Peyer's patch (tissue), 4 donors: ENCODE results near the gene PDCD1.
"Not testable (repeated sequence)": the region's sequence is repeated elsewhere in the genome, so short reads cannot be mapped to it uniquely, and the experiment has no call there.

Experiments
- CTCF ChIP-seq, 6 experiments: fragments of 450-650 bp in 4 of 6; fragments of 200-600 bp in 2 of 6; sonication (generic) in 1 of 6; IDR thresholded peaks; one replicate each; pipeline ENCODE4 v1.5.1; 2017 to 2019; ENCODE audit warnings: antibody characterized with exemption in 6 of 6, mild to moderate bottlenecking in 3 of 6, moderate library complexity in 1 of 6
- POLR2A ChIP-seq, 2 donors: fragments of 450-650 bp; IDR thresholded peaks; one replicate each; pipeline ENCODE4 v1.5.1; 2017; ENCODE audit warnings: antibody characterized with exemption in 2 of 2, mild to moderate bottlenecking in 2 of 2, moderate library complexity in 2 of 2

GRCh38 chr2:241817821-241818215 is 40.9 kb downstream of the PDCD1 start:
- TF ChIP-seq CTCF, POLR2A (IDR thresholded peaks at IDR 0.05): not testable (repeated sequence)
